K562 (cell line): ENCODE results near the gene PRDM16. TPM values are rescaled to one million over a fixed set of nuclear protein-coding genes. Genes with fewer than 3 reads are reported as not detected.

Experiments
- ATAC-seq: fragments of 200-7000 bp; cut with Tn5 transposase; 3 replicates; pipeline ENCODE4 v1.9.1; 2020; ENCODE audit warnings: moderate library complexity
- BruUV-seq: library from RNA; stranded (reverse); fragments of 400-500 nt; replicated peaks from 2 replicates; lab custom pipeline; 2021; lab: Mats Ljungman, UMichigan
- CTCF ChIA-PET: fragments of 300-600 bp; formaldehyde crosslinking; extraction: SDS; loops from one replicate; lab custom pipeline; 2021; ENCODE audit warnings: low intra/inter-chr PET ratio; lab: Yijun Ruan, JAX
- POLR2A ChIA-PET: fragments of 300-600, 350-650 bp; sonication (Branson Sonifier 250); formaldehyde crosslinking; extraction: SDS; loops from one replicate; lab custom pipeline; 2021; ENCODE audit warnings: antibody characterized with exemption, inconsistent platforms; lab: Yijun Ruan, JAX
- DNase-seq, 4 experiments: peaks; one replicate each; pipeline versions ENCODE4 v3.0.0 to v3.0.0-alpha.2; 2011 to 2018; ENCODE audit warnings: low spot score in 3 of 4, mixed read lengths in 3 of 4; ENCODE audit errors: extremely low read depth in 1 of 4
- FAIRE-seq: peaks from 2 replicates; lab custom pipeline; 2011; peaks lifted over from hg19 to GRCh38; lab: Jason Lieb, UNC
- H2AFZ ChIP-seq: 2 replicates; pipeline ENCODE4 v1.6.0; 2011; ENCODE audit warnings: low read depth, low read length, control low read depth, inconsistent platforms
- H3K27ac ChIP-seq: fragments of 200-600 bp; 3 replicates; pipeline ENCODE4 v1.8.0; 2011; ENCODE audit warnings: low read depth, mild to moderate bottlenecking, control low read depth, inconsistent platforms, low read length, moderate library complexity, mixed read lengths; ENCODE audit errors: extremely low read depth
- H3K27me3 ChIP-seq, 2 experiments: fragments of 300-600 bp in 1 of 2; 2 replicates in 1 of 2; 3 replicates in 1 of 2; pipeline versions ENCODE4 v1.6.0 to v1.8.0; 2011; ENCODE audit warnings: inconsistent platforms in 2 of 2, low read length in 2 of 2, mild to moderate bottlenecking in 1 of 2, mixed read lengths in 1 of 2, moderate library complexity in 1 of 2; ENCODE audit not compliant: control insufficient read depth in 2 of 2, insufficient read depth in 2 of 2
- H3K36me3 ChIP-seq: fragments of 300-600 bp; 3 replicates; pipeline ENCODE4 v1.8.0; 2011; ENCODE audit warnings: mild to moderate bottlenecking, low read length, inconsistent platforms; ENCODE audit not compliant: control insufficient read depth, insufficient read depth
- H3K4me1 ChIP-seq, 2 experiments: fragments of 200-600 bp in 1 of 2; replicated peaks in 1 of 2; 2 replicates in 1 of 2; 3 replicates in 1 of 2; pipeline versions ENCODE4 v1.5.1 to v1.8.0; 2011; ENCODE audit warnings: inconsistent platforms in 2 of 2, low read length in 2 of 2, mild to moderate bottlenecking in 1 of 2, mixed read lengths in 1 of 2, moderate library complexity in 1 of 2; ENCODE audit not compliant: control insufficient read depth in 2 of 2, insufficient read depth in 2 of 2
- H3K4me2 ChIP-seq: 2 replicates; pipeline ENCODE4 v1.6.1; 2011; ENCODE audit warnings: low read length, control low read depth, inconsistent platforms, mixed read lengths; ENCODE audit not compliant: insufficient read depth
- H3K4me3 ChIP-seq: fragments of 200-600 bp; sonication (generic), shearing (Covaris generic); 2 replicates; pipeline ENCODE4 v1.5.1; 2016; ENCODE audit warnings: control low read depth, inconsistent platforms
- H3K79me2 ChIP-seq: fragments of 200-600 bp; 3 replicates; pipeline ENCODE4 v1.8.0; 2011; ENCODE audit warnings: low read length, inconsistent platforms; ENCODE audit not compliant: control insufficient read depth, insufficient read depth
- H3K9ac ChIP-seq, 2 experiments: 2 replicates each; pipeline versions ENCODE4 v1.6.0 to v1.6.1; 2011; ENCODE audit warnings: low read depth in 2 of 2, low read length in 2 of 2, control low read depth in 1 of 2, inconsistent platforms in 1 of 2, mild to moderate bottlenecking in 1 of 2, mixed read lengths in 1 of 2; ENCODE audit not compliant: insufficient read depth in 1 of 2
- H3K9me1 ChIP-seq: one replicate; pipeline ENCODE4 v1.6.0; 2011; ENCODE audit warnings: inconsistent platforms, mild to moderate bottlenecking, low read length, moderate library complexity; ENCODE audit not compliant: control insufficient read depth, insufficient read depth
- H3K9me3 ChIP-seq: replicated peaks from 2 replicates; pipeline ENCODE4 v1.5.1; 2011; ENCODE audit warnings: low read depth, low read length, inconsistent platforms; ENCODE audit not compliant: control insufficient read depth, insufficient read depth
- H4K20me1 ChIP-seq: replicated peaks from 2 replicates; pipeline ENCODE4 v1.6.1; 2011; ENCODE audit warnings: low read length, inconsistent platforms, mixed read lengths; ENCODE audit not compliant: control insufficient read depth, insufficient read depth
- EP400 ChIP-seq: fragments of 450-650 bp; IDR thresholded peaks from 2 replicates; pipeline ENCODE4 v1.6.1; 2017; ENCODE audit warnings: antibody characterized with exemption, mild to moderate bottlenecking, moderate library complexity
- MTA1 ChIP-seq: fragments of 450-650 bp; IDR thresholded peaks from 2 replicates; pipeline ENCODE4 v1.6.1; 2017; ENCODE audit warnings: borderline replicate concordance
- NFIC ChIP-seq: fragments of 450-650 bp; IDR thresholded peaks from 2 replicates; pipeline ENCODE4 v1.6.1; 2017; ENCODE audit warnings: mild to moderate bottlenecking, inconsistent platforms
- NFYB ChIP-seq: IDR thresholded peaks from 2 replicates; pipeline ENCODE4 v1.6.1; 2011; ENCODE audit warnings: mild to moderate bottlenecking, moderate library complexity; ENCODE audit not compliant: insufficient read length; ENCODE audit errors: extremely low read depth
- RAD21 ChIP-seq, 2 experiments: fragments of 250-450 bp in 1 of 2; fragments of 450-650 bp in 1 of 2; sonication (Bioruptor Pico) in 1 of 2; formaldehyde crosslinking in 1 of 2; IDR thresholded peaks in 1 of 2; conservative IDR thresholded peaks in 1 of 2; 2 replicates each; pipeline versions ENCODE4 v1.4.0 to v1.8.0; 2020 to 2022; ENCODE audit warnings: mild to moderate bottlenecking in 2 of 2, moderate library complexity in 1 of 2
- STAG1 ChIP-seq: sonication (generic); formaldehyde crosslinking; IDR thresholded peaks from 2 replicates; pipeline ENCODE4 v1.5.0; 2020; ENCODE audit warnings: missing genetic modification reagents, borderline replicate concordance
- ZNF668 ChIP-seq: fragments of 250-450 bp; sonication (Bioruptor Pico); IDR thresholded peaks from 2 replicates; pipeline ENCODE4 v1.8.0; 2022; ENCODE audit warnings: mild to moderate bottlenecking, inconsistent platforms
- whole genome bisulfite sequencing: fragments of 100-300 bp; shearing (Covaris generic); methylation state at CpG from one replicate; pipeline ENCODE4 v1.1.6; 2016; ENCODE audit warnings: low coverage, mixed read lengths; ENCODE audit not compliant: insufficient coverage; ENCODE audit errors: missing lambda C conversion rate; 5-methylcytosine and 5-hydroxymethylcytosine counted together
- in situ Hi-C: fragments of 300-500 bp; cut with MboI; formaldehyde crosslinking; loops from 4 replicates; pipeline ENCODE4 v1.15.0; 2018; ENCODE audit warnings: inconsistent platforms, mixed read lengths
- intact Hi-C: fragments of 100-400 bp; cut with micrococcal nuclease; formaldehyde crosslinking; loops from 2 replicates; pipeline ENCODE4 v1.14.2; 2022
- polyA plus RNA-seq, 8 experiments: library from polyadenylated mRNA; depleted of rRNA in 4 of 8; stranded (reverse) in 5 of 8; unstranded in 3 of 8; fragments of >200 nt; fragmentation: Nextera tagmentation in 2 of 8; fragmentation: Illumina TruSeq in 1 of 8; extraction: Ambion mirVana in 2 of 8; extraction: Trizol in 1 of 8; gene quantifications; 2 replicates each; pipeline versions ENCODE4 v1.2.1 to v1.2.3, GENCODE V29; 2011 to 2014; ENCODE audit warnings: inconsistent platforms in 1 of 8, missing spikeins in 1 of 8
- total RNA-seq, 7 experiments: library from RNA; depleted of rRNA in 6 of 7; stranded (reverse); fragments of >200 nt in 6 of 7; fragmentation: Illumina TruSeq in 2 of 7; extraction: Trizol in 2 of 7; gene quantifications; 2 replicates each; pipeline versions ENCODE4 v1.2.1 to v1.2.3, GENCODE V29; 2011 to 2021; ENCODE audit warnings: low replicate concordance in 1 of 7
- TF ChIP-seq, protein P1 (sequence below), 3 experiments: IDR thresholded peaks in 2 of 3; conservative IDR thresholded peaks in 1 of 3; 2 replicates each; pipeline ENCODE4 v1.5.1; 2011 to 2012; ENCODE audit warnings: low read length in 3 of 3, mild to moderate bottlenecking in 3 of 3, control low read depth in 2 of 3, improper control_type of control experiment in 1 of 3, inconsistent platforms in 1 of 3, low read depth in 1 of 3, mixed read lengths in 1 of 3, moderate library complexity in 1 of 3; ENCODE audit not compliant: insufficient read depth in 2 of 3
- TF ChIP-seq, protein P2 (sequence below), 2 experiments: fragments of 450-650 bp; formaldehyde crosslinking in 1 of 2; IDR thresholded peaks; 2 replicates each; pipeline versions ENCODE4 v1.4.0 to v1.6.1; 2014 to 2020; ENCODE audit warnings: mild to moderate bottlenecking in 2 of 2, borderline replicate concordance in 1 of 2, low read depth in 1 of 2

PRDM16 gene
- total and polyA plus RNA-seq, 9 of the 15 experiments (the other 6 are each of a cell fraction or from before 2014, with no cell fraction given) = 0.10 to 0.27 TPM; not detected in 7

DNA sequence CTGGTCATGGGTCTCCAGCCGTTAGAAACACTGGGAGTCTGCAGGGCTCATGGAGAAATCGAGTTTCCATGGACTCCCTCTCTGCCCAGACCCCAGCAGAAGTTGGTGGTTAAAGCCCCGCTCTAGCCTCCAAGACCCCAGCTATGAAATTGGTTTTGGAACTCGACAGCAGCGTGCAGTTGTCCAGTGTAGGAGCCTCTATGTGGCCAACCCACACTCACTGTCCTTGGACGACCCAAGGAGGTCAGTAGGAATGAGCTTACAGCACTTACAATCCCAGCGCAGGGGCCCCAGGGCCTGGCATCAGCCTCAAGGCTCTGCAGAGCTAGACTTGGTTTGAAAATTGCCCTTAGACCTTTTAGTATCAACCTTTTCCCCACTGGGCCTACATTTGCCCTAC is 3.2 kb upstream of the PRDM16 start (continued):
- TF ChIP-seq ZNF668 (CRISPR knock-in tag) (no peak), EP400 (no peak), NFYB (no peak)

DNA sequence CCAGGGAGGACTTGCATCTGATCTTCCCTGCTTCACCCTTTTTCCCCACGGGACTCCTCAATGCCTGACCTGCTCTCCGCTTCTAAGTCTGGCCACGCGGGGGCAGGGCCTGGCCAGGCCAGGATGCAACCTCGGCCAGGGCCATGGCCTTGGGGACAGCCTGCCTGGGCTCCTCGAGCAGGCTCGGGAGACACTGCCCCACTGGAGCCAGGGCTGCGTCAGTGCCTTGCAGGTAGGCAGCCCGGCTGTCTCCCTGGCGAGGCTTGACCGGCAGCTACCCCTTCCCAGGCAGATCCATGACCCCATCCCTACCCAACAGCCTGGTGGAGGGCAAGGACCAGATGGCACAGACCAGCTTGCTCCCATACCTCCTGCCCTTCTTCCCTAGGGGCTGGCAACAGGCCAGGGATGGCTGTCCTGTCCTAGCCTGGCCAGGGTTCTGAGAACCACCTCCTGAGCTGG is 2.7 kb upstream of the PRDM16 start:
- H3K27ac ChIP-seq = no peak overlapping the region
- BruUV-seq = no TSS peak
- H3K27me3 ChIP-seq = peaks cover 0 to 15% of the 10 kb centered on the region in 2 experiments; a peak in 2 of 5 replicates
- no peaks in the 10 kb centered on the region for H3K9me1 ChIP-seq
- no peak overlapping the region for H3K9ac ChIP-seq
- WGBS = under 1% methylated on average over 11 of the region's 11 CpGs
- ATAC-seq = peak; percentile 92
- H4K20me1 ChIP-seq = no peaks in the 10 kb centered on the region
- no peaks in the 10 kb centered on the region for H3K9me3 ChIP-seq
- ChIA-PET POLR2A (interaction anchor here (0.6 kb wide), 1 partner anchor 35 kb away, joined by 3 read pairs; no protein-coding TSS in a partner anchor), CTCF (interaction anchor here (0.6 to 0.7 kb wide), 2 partner anchors 219 to 254 kb away, joined by 3 read pairs; no protein-coding TSS in a partner anchor)
- no peak overlapping the region for H3K4me3 ChIP-seq
- in situ Hi-C loops (no loop called here), intact Hi-C loops (no loop called here)
- no peak overlapping the region for H2AFZ ChIP-seq
- H3K36me3 ChIP-seq = no peaks in the 10 kb centered on the region
- DNase-seq = peak in 1 of 4 experiments; percentile 20
- FAIRE-seq = no peak
- no peaks in the 10 kb centered on the region for H3K79me2 ChIP-seq
- no peaks in the 10 kb centered on the region for H3K4me1 ChIP-seq
- H3K4me2 ChIP-seq = no peak overlapping the region
- TF ChIP-seq NFIC (0 out of 2 replicates have a peak, but pooled peaks have one; percentile 15), RAD21 (CRISPR knock-in tag; conservative IDR thresholded peaks at IDR 0.05 in 1 of 2, IDR thresholded peaks at IDR 0.05 in 1 of 2) (peak; percentile 40), MTA1 (no peak), STAG1 (peak; percentile 39; the same call in 1 of the 2 replicates)
- TF ChIP-seq, protein P1, sequence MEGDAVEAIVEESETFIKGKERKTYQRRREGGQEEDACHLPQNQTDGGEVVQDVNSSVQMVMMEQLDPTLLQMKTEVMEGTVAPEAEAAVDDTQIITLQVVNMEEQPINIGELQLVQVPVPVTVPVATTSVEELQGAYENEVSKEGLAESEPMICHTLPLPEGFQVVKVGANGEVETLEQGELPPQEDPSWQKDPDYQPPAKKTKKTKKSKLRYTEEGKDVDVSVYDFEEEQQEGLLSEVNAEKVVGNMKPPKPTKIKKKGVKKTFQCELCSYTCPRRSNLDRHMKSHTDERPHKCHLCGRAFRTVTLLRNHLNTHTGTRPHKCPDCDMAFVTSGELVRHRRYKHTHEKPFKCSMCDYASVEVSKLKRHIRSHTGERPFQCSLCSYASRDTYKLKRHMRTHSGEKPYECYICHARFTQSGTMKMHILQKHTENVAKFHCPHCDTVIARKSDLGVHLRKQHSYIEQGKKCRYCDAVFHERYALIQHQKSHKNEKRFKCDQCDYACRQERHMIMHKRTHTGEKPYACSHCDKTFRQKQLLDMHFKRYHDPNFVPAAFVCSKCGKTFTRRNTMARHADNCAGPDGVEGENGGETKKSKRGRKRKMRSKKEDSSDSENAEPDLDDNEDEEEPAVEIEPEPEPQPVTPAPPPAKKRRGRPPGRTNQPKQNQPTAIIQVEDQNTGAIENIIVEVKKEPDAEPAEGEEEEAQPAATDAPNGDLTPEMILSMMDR (IDR thresholded peaks at IDR 0.05 in 2 of 3, conservative IDR thresholded peaks at IDR 0.05 in 1 of 3; ENCODE audit: insufficient read depth in 2 of 3, low read depth in 1 of 3, low read length in 3 of 3) = peak; percentile 45 to 58 (median 57); a peak in 5 of 6 replicates
- TF ChIP-seq, protein P2, sequence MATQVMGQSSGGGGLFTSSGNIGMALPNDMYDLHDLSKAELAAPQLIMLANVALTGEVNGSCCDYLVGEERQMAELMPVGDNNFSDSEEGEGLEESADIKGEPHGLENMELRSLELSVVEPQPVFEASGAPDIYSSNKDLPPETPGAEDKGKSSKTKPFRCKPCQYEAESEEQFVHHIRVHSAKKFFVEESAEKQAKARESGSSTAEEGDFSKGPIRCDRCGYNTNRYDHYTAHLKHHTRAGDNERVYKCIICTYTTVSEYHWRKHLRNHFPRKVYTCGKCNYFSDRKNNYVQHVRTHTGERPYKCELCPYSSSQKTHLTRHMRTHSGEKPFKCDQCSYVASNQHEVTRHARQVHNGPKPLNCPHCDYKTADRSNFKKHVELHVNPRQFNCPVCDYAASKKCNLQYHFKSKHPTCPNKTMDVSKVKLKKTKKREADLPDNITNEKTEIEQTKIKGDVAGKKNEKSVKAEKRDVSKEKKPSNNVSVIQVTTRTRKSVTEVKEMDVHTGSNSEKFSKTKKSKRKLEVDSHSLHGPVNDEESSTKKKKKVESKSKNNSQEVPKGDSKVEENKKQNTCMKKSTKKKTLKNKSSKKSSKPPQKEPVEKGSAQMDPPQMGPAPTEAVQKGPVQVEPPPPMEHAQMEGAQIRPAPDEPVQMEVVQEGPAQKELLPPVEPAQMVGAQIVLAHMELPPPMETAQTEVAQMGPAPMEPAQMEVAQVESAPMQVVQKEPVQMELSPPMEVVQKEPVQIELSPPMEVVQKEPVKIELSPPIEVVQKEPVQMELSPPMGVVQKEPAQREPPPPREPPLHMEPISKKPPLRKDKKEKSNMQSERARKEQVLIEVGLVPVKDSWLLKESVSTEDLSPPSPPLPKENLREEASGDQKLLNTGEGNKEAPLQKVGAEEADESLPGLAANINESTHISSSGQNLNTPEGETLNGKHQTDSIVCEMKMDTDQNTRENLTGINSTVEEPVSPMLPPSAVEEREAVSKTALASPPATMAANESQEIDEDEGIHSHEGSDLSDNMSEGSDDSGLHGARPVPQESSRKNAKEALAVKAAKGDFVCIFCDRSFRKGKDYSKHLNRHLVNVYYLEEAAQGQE (IDR thresholded peaks at IDR 0.05; ENCODE audit: borderline replicate concordance) = peak; percentile 38; the same call in 1 of the 2 replicates
- TF ChIP-seq, protein P2 (CRISPR knock-in tag; IDR thresholded peaks at IDR 0.05; ENCODE audit: low read depth) = no peak
